ENCODE data around the gene KRTAP9-4.
"Not testable (repeated sequence)": the region's sequence is repeated elsewhere in the genome, so short reads cannot be mapped to it uniquely, and the experiment has no call there.

Gene KRTAP9-4

DNA sequence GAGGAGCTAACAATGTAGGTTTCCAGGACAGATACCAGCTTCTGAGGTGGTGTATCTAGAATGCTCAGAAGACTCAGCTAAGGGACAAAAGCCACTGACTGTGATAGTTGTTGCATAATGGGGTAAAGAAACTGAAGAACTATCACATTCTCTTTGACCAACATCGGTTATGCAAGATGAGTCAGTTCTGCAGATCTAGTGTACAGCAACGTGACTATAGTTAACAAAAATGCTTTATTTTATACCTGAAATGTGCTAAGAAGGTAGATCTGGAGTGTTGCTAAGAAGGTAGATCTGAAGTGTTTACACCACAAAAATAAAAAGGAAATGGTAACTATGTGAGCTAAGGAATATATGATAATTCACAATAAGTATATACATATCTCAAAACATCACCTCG is 18.2 kb downstream of the KRTAP9-4 start:
- DNase-seq: no peak

- DNase-seq: not testable (repeated sequence)
Observed at GRCh38 chr17:41271323-41271722, 21.8 kb downstream of the KRTAP9-4 start.

GRCh38 chr17:41271858-41272257 is 22.4 kb downstream of the KRTAP9-4 start:
- no peak for DNase-seq

DNA sequence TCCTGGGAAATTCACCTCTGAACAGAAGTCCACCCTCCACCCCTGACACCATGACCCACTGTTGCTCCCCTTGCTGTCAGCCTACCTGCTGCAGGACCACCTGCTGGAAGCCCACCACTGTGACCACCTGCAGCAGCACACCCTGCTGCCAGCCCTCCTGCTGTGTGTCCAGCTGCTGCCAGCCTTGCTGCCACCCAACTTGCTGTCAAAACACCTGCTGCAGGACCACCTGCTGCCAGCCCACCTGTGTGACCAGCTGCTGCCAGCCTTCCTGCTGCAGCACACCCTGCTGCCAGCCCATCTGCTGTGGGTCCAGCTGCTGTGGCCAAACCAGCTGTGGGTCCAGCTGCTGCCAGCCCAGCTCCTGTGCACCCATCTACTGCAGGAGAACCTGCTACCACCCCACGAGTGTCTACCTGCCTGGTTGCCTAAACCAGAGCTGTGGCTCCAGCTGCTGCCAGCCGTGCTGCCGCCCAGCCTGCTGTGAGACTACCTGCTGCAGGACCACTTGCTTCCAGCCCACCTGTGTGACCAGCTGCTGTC is 26.2 kb downstream of the KRTAP9-4 start, which contains the start of gene KRTAP9-7:
Gene KRTAP9-7 (plus strand): TSS at position 51 of the 543 bp plus-strand sequence. CDS start 0 bp downstream, at position 51.
- not testable (repeated sequence) for DNase-seq

DNA sequence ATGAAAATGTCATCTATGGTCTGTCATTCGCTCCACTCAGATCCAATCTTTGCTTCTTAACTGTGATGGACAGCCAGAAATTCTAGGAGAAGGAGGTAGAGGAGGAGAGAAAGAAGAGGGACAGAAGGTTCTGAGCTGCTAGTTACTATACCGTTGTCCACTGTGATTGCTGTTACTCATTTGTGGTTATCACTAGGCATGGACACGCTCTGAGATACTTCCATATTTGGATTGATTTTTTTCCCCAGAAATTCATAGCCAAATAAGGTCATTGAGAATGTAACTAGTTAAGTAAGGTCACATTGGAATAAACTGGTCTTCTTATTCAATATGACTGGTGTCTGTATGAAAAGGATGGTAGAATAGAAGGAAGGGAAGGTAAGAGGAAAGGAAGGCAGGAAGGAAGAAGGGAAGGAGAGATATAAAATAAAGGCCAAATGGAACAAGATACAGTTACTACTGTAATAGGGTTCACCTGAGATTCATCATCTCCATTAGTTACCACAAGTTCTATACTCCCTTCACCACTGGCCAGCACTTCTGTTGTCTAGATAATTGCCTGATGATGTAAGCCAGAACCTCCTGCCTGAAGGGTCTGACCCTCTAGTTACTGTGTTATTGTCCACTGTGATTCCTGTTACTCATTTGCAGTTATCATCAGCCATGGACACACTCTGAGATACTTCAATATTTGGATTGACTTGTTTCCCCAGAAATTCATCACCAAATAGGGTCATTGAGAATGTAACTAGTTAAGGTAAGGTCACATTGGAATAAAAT is 28.9 kb downstream of the KRTAP9-4 start:
- no peak for DNase-seq

- DNase-seq: no peak
Observed at GRCh38 chr17:41284043-41284442, 34.6 kb downstream of the KRTAP9-4 start.

DNA sequence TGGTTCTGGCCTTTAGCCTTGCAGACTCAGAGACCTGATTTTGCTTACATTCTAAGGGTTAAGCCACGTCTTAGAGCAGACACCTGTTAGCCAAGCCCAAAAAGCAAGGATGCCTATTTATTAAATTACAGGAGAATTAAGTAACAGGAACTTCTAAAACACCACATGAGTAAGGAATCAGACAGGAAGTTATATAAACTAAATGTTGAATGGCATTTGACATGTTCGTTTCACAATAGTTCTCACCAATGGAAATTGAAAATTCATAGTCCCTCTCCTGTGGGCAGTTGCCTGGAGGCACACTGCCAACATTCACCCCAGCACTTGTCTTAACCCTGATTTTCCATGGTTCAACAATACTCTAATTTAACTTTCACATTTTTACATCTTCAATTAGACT is 35.1 kb downstream of the KRTAP9-4 start:
- DNase-seq: no peak

- no peak for DNase-seq
Observed at GRCh38 chr17:41287050-41287449, 37.6 kb downstream of the KRTAP9-4 start.

- DNase-seq: no peak
Observed at GRCh38 chr17:41294016-41294415, 44.5 kb downstream of the KRTAP9-4 start.

DNA sequence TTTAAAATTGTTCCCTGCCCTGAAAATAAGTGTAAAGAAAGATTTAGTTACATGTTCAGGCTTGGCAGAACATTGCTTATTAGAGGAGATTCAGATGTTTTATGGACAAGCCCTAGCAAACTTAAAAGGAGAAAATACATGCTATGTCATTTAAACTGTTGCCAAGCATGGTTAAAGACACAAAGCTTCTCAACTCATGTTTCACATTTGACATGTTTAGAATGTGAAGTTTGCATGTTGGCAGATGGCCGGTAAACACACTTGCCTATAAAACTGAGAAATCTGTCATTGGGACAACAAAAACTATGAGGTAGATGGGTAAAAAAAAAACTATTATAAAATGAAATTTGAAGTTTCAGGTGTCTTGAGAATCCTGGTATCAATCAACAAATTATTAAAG is 47.4 kb downstream of the KRTAP9-4 start:
- no peak for DNase-seq

DNA sequence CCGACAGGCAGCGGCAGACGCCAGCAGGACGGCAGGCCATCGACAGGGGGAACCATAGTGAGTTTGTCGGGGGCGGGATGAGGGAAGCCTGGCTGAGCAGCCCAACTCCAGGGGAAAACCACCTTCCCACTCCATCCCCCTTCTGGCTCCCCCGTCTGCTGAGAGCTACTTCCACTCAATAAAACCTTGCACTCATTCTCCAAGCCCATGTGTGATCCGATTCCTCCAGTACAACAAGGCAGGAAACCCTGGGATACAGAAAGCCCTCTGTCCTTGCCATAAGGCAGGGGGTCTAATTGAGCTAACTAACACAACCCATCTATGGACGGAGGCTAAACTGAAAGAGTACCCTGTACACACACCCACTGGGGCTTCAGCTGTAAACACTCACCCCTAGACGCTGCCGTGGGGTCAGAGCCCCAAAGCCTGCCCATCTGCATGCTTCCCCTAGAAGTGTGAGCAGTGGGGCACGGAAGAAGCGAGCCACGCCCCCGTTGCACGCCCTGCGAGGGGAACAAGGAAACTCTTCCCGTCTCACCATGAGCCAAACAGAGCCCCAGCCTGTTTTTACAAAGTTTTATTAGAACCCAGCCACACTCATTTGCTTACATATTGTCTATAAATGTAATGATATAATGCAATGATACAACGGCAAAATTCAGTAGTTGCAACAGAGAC is 49.1 kb downstream of the KRTAP9-4 start:
- no peak for DNase-seq
